Memory B cell (primary cell): ENCODE results near the gene RNF217.
"Not testable (repeated sequence)": the region's sequence is repeated elsewhere in the genome, so short reads cannot be mapped to it uniquely, and the experiment has no call there.

Source experiments
- ATAC-seq: fragments of 150-1000 bp; cut with Tn5 transposase; 2 replicates; pipeline ENCODE4 v1.10.0; 2021; ENCODE audit warnings: low read depth, mild to moderate bottlenecking, moderate library complexity
- DNase-seq, 2 donors: peaks; one replicate each; pipeline ENCODE4 v3.0.0; 2022; ENCODE audit warnings: low spot score in 2 of 2
- H3K27ac Mint-ChIP-seq: one replicate; pipeline ENCODE4 v1.8.0; 2022; ENCODE audit warnings: mild to moderate bottlenecking, moderate library complexity, mixed read lengths
- H3K27me3 Mint-ChIP-seq: one replicate; pipeline ENCODE4 v1.8.0; 2022; ENCODE audit warnings: mixed read lengths
- H3K36me3 Mint-ChIP-seq: one replicate; pipeline ENCODE4 v1.8.0; 2022; ENCODE audit warnings: mild to moderate bottlenecking, mixed read lengths
- H3K4me1 Mint-ChIP-seq: one replicate; pipeline ENCODE4 v1.8.0; 2022; ENCODE audit warnings: mixed read lengths
- H3K4me3 Mint-ChIP-seq: one replicate; pipeline ENCODE4 v1.8.0; 2022; ENCODE audit warnings: mild to moderate bottlenecking, moderate library complexity, mixed read lengths
- H3K9me3 Mint-ChIP-seq: one replicate; pipeline ENCODE4 v1.8.0; 2022; ENCODE audit warnings: mixed read lengths

Gene RNF217

DNA sequence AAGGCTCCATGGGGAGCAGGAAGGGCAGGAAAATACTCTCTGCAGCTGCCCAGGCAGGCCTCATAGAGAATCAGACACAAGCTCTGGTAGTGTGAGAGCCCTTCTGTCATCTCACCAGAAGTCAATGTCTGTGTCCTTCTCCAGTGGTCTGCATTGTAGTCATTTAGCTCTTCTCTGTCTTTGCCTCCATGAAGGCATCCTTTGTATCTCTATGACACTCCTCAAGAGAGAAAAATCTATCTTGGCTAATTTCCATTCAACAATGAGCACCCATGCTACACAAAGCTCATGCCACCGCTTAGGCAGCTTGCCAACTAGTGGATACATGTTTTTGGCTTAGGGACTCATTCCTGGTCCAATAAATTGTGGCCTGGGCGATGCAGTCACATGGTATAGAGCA, 92.1 kb downstream of the RNF217 start:
- no peak overlapping the region for H3K27ac Mint-ChIP-seq
- H3K4me3 Mint-ChIP-seq = no peak overlapping the region
- DNase-seq = no peak
- H3K9me3 Mint-ChIP-seq = peaks cover 1% of the 10 kb centered on the region
- H3K27me3 Mint-ChIP-seq = no peaks in the 10 kb centered on the region
- ATAC-seq = no peak
- H3K36me3 Mint-ChIP-seq = no peaks in the 10 kb centered on the region
- no peaks in the 10 kb centered on the region for H3K4me1 Mint-ChIP-seq

DNA sequence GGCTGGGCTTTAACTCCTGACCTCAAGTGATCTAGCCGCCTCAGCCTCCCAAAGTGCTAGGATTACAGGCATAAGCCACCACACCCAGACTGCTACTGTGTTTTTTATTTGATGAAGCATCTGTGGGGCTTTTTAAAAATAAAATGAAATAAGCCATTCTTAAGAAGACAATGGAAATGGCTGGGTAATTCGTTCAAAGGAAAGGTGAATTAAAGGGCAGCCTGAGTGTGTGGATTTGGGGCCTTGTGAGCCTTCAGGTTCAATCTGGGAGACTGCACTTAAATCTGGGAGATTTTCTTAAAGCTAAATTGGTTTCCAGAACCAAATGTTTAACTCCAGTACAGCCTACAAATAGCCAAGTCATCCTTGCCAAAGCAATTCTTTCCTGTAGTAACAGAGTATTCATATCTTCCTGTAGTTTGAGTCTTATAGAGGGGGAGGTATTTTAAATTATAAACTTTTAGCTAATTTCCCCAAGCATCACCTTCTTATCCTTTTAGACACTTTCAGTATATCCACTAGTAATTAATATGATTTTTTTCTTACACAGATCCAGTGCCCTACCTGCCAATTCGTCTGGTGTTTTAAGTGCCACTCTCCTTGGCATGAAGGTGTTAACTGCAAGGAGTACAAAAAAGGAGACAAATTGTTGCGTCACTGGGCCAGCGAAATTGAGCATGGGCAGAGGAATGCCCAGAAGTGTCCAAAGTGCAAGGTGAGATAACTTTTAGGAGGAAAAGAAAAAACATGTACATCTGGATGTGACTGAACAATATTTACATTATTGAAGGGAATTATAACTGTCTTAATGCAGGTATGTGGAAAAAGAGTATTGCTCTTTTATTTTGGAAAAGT, 95.4 kb downstream of the RNF217 start:
- DNase-seq = no peak
- no peaks in the 10 kb centered on the region for H3K9me3 Mint-ChIP-seq
- H3K4me3 Mint-ChIP-seq = no peak overlapping the region
- no peaks in the 10 kb centered on the region for H3K4me1 Mint-ChIP-seq
- H3K27me3 Mint-ChIP-seq = no peaks in the 10 kb centered on the region
- no peak overlapping the region for H3K27ac Mint-ChIP-seq
- ATAC-seq = no peak
- no peaks in the 10 kb centered on the region for H3K36me3 Mint-ChIP-seq

GRCh38 chr6:125058546-125058945, 96.3 kb downstream of the RNF217 start:
- Mint-ChIP-seq H3K36me3 (no peaks in the 10 kb centered on the region), H3K4me3 (no peak overlapping the region), H3K27me3 (no peaks in the 10 kb centered on the region), H3K27ac (no peak overlapping the region), H3K9me3 (no peaks in the 10 kb centered on the region), H3K4me1 (no peaks in the 10 kb centered on the region)
- DNase-seq (no peak), ATAC-seq (no peak)

DNA sequence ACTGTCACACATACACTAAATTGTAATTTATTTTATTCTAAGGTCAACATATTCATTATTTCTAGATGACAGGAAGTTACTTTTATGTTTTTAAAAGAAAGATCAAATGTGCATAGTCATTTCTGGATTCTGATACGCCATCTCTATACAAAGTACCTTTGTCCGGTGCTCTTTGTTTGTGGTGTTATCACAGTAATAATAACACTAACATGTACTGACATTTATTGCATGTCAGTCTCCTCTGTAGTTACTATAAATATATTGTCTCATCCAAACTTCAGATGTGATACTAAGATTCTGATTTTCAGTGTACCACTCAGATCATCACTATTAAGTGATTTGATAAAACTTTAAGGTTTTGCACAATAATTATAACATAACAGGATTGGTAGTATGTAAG, 101.1 kb downstream of the RNF217 start:
- Mint-ChIP-seq H3K9me3 (no peaks in the 10 kb centered on the region), H3K27me3 (no peaks in the 10 kb centered on the region), H3K27ac (no peak overlapping the region), H3K36me3 (no peaks in the 10 kb centered on the region), H3K4me3 (no peak overlapping the region), H3K4me1 (no peaks in the 10 kb centered on the region)
- DNase-seq (no peak), ATAC-seq (no peak)

DNA sequence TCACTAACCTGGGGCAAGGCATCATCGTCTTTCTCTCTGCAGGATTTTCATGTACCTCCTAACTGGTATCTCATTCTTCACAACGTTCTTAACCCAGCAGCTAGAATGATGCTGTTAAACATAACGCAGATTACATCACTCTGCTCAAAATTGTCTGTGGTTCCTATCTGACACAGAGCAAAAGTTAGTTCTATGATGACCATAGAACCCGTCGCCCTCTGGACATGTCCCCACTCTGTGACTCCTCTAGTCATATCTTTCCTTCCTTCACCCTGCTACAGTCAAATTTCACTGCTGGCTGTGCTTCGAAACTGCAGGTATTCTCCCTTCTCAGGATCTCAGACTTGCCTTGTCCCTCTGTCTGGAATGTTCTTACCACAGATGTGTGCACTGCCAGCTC, 103.9 kb downstream of the RNF217 start:
- no peak overlapping the region for H3K4me3 Mint-ChIP-seq
- no peak overlapping the region for H3K27ac Mint-ChIP-seq
- H3K9me3 Mint-ChIP-seq = no peaks in the 10 kb centered on the region
- DNase-seq (no peak), ATAC-seq (no peak)
- no peaks in the 10 kb centered on the region for H3K27me3 Mint-ChIP-seq
- no peaks in the 10 kb centered on the region for H3K36me3 Mint-ChIP-seq
- H3K4me1 Mint-ChIP-seq = no peaks in the 10 kb centered on the region

DNA sequence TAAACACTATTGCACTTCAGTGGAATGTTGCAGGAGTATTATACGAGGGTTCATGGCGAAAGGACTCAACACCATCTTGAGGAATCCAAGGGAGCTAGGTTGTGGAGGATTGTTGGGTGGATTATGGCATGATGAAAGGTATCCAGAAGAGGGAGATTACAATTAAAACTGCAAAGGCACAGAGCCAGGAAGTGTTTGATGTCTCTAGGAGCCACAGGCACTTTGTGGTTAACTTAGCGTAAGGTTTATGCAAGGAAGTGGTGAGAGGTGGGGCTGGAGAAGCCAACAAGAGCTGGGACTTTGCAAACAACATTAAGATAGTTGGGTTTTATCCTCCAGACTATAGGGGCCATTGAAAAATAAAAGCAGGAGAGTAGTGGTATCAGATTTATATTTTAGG, 104.7 kb downstream of the RNF217 start:
- DNase-seq (no peak), ATAC-seq (no peak)
- Mint-ChIP-seq H3K27ac (no peak overlapping the region), H3K36me3 (no peaks in the 10 kb centered on the region), H3K4me1 (no peaks in the 10 kb centered on the region), H3K4me3 (no peak overlapping the region), H3K27me3 (no peaks in the 10 kb centered on the region), H3K9me3 (no peaks in the 10 kb centered on the region)

GRCh38 chr6:125067552-125067951, 105.3 kb downstream of the RNF217 start:
- H3K4me3 Mint-ChIP-seq = no peak overlapping the region
- ATAC-seq = no peak
- H3K27me3 Mint-ChIP-seq = no peaks in the 10 kb centered on the region

DNA sequence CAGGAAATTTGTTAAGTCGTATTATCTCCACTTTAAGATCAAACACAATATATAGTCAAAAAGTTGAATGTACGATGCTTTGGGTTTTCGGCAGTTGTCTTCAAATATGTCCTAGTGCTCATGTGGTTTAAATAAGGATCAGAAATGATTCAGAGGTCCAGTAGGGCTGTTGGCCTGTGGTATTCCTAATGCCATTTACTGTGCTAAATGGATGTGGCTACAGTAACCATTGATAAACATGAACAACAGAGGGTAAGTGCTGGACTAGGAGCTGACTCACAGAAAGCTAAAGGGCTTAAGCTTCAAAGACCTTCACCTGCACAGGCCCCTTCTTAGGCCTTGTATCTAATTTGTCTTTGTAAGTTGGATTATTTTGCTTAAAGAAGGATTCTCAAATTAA, 110.8 kb downstream of the RNF217 start:
- Mint-ChIP-seq H3K27ac (no peak overlapping the region), H3K36me3 (no peaks in the 10 kb centered on the region), H3K27me3 (no peaks in the 10 kb centered on the region), H3K4me3 (no peak overlapping the region), H3K9me3 (peaks cover 2% of the 10 kb centered on the region), H3K4me1 (no peaks in the 10 kb centered on the region)
- ATAC-seq = no peak
- no peak for DNase-seq

More at GRCh38 chr6:125067552-125067951, 105.3 kb downstream of the RNF217 start:
- Mint-ChIP-seq H3K27ac (no peak overlapping the region), H3K36me3 (no peaks in the 10 kb centered on the region), H3K4me1 (no peaks in the 10 kb centered on the region), H3K9me3 (no peaks in the 10 kb centered on the region)
- DNase-seq = no peak

DNA sequence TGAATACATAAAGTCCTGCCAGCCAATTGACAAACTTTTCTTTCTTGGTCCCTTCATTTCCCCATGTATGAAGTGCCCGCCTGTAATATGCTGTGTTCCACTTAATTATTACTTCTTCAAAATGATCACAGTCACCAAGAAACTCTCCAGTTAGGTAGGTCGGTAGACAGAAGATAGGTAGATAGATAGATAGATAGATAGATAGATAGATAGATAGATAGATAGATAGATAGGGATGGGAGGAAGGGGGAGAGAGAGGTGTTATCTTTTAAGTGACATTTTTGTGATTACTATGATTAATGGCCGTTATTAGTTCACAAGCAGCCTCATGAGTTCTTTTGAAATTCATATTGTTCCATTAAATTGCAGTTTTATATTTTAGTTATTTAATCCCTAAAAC, 111.9 kb downstream of the RNF217 start:
- H3K27me3 Mint-ChIP-seq = no peaks in the 10 kb centered on the region
- ATAC-seq (no peak), DNase-seq (no peak)
- H3K9me3 Mint-ChIP-seq = peaks cover 2% of the 10 kb centered on the region
- H3K27ac Mint-ChIP-seq = no peak overlapping the region
- no peaks in the 10 kb centered on the region for H3K4me1 Mint-ChIP-seq
- H3K36me3 Mint-ChIP-seq = no peaks in the 10 kb centered on the region
- no peak overlapping the region for H3K4me3 Mint-ChIP-seq

- H3K27ac Mint-ChIP-seq, H3K4me1 Mint-ChIP-seq, H3K4me3 Mint-ChIP-seq, H3K27me3 Mint-ChIP-seq, H3K9me3 Mint-ChIP-seq, H3K36me3 Mint-ChIP-seq, DNase-seq, ATAC-seq: not testable (repeated sequence)
Observed at GRCh38 chr6:125075073-125075472, 112.8 kb downstream of the RNF217 start.

GRCh38 chr6:125075741-125076481, 113.7 kb downstream of the RNF217 start:
- ATAC-seq (no peak), DNase-seq (no peak)
- peaks cover 2% of the 10 kb centered on the region for H3K9me3 Mint-ChIP-seq
- H3K36me3 Mint-ChIP-seq = no peaks in the 10 kb centered on the region
- no peak overlapping the region for H3K4me3 Mint-ChIP-seq
- no peak overlapping the region for H3K27ac Mint-ChIP-seq
- H3K27me3 Mint-ChIP-seq = no peaks in the 10 kb centered on the region
- no peaks in the 10 kb centered on the region for H3K4me1 Mint-ChIP-seq

- Mint-ChIP-seq H3K4me3 (no peak overlapping the region), H3K27ac (no peak overlapping the region), H3K36me3 (no peaks in the 10 kb centered on the region), H3K9me3 (peaks cover 2% of the 10 kb centered on the region), H3K27me3 (no peaks in the 10 kb centered on the region), H3K4me1 (no peaks in the 10 kb centered on the region)
- no peak for ATAC-seq
- no peak for DNase-seq
Observed at GRCh38 chr6:125076482-125076742, 114.2 kb downstream of the RNF217 start.

DNA sequence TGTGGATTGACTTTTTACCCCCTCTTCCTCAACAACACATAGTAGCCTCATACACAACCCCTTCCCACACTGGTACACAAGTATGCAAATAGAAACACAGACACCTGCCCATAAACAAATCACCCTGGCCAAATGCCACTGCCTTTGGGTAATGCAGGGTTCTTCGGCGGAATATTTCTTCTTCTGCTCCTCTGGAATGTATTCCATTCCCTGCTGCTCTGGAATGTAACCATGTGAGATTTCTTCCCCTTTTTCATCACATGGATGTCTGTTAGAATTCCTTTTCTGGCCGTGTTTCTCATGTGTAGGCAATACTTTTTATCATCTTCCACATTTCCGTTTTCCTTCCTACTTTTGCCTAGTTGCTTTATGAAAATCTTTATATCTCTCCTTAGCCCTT, 115.2 kb downstream of the RNF217 start:
- no peak overlapping the region for H3K27ac Mint-ChIP-seq
- DNase-seq = no peak
- H3K27me3 Mint-ChIP-seq = no peaks in the 10 kb centered on the region
- H3K36me3 Mint-ChIP-seq = no peaks in the 10 kb centered on the region
- no peak overlapping the region for H3K4me3 Mint-ChIP-seq
- H3K9me3 Mint-ChIP-seq = peaks cover 2% of the 10 kb centered on the region
- H3K4me1 Mint-ChIP-seq = no peaks in the 10 kb centered on the region
- ATAC-seq = no peak

DNA sequence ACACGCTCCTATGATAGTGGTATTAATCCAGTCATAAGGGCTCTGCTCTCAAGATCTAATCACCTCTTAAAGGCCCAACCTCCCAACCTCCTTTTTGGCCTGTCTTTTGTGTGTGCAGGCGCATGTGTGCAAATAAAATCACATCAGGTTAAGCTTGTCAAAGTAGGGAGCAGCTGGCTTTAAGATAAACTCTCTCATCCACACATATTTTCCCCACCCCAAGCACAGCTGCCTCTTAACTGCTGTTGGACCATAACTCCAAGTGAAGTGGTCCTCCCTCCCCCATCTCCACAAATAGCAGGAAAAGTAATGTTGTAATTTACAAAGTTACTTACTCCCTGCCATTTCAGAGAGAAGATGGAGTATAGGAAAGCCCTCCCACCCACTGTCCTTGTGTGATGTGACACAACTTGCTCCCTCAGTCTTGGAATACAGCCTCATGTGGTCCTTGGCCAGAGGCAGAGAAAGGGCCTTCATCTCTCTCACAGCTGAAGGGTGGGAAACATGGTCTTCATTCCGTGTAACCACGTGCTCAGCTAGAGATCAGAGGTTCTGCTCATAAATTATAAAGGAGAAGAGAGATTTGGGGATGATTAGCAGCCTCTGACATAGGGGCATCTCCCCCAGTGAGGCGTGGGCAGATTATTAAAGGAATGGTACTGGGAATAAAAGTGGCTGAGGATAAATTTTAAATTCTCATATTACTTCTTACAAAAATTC, 116.5 kb downstream of the RNF217 start:
- no peak overlapping the region for H3K4me3 Mint-ChIP-seq
- H3K27me3 Mint-ChIP-seq = no peaks in the 10 kb centered on the region
- DNase-seq (no peak), ATAC-seq (no peak)
- peaks cover 2% of the 10 kb centered on the region for H3K9me3 Mint-ChIP-seq
- no peaks in the 10 kb centered on the region for H3K4me1 Mint-ChIP-seq
- no peak overlapping the region for H3K27ac Mint-ChIP-seq
- H3K36me3 Mint-ChIP-seq = no peaks in the 10 kb centered on the region
